Cerebellar nuclear complex (tissue), 1 donor: ENCODE data around the gene NPFF.

Source experiments
- DNase-seq, 2 experiments: peaks; one replicate each; lab custom pipeline; 2025; lab: John Stamatoyannopoulos, UW

Gene NPFF

DNA sequence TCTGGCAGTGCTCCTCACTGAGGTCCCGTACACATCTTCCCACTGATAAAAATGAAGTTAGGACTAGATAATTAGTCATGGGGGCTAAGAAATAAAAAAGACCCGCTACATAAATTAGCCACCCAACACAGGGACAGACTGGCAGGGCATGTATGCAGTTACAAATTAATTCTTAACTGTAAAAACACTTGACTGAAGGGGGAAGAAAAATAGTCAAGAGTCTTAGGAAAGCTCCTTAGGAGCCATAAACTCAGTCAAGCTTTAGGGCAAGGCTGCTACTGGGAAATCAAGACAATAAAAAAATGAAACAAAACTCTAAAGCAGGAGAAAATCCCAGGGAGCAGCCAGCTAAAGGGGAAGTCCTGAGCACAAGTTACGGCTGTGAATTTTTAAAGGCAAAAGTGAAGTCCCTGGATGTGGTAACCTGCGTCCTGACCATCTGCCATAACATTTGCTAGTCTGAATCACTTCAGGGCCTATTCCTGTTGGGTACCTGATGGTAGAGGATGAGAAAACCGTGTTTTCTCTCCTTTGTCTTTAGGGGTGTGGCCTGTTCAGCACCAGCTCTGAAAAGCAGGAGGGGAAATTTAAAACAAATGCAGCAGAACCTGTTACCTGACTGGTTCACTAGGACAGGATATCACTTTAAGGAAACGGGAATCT, 7.5 kb upstream of the NPFF start:
- DNase-seq = peak; percentile 41 to 85

DNA sequence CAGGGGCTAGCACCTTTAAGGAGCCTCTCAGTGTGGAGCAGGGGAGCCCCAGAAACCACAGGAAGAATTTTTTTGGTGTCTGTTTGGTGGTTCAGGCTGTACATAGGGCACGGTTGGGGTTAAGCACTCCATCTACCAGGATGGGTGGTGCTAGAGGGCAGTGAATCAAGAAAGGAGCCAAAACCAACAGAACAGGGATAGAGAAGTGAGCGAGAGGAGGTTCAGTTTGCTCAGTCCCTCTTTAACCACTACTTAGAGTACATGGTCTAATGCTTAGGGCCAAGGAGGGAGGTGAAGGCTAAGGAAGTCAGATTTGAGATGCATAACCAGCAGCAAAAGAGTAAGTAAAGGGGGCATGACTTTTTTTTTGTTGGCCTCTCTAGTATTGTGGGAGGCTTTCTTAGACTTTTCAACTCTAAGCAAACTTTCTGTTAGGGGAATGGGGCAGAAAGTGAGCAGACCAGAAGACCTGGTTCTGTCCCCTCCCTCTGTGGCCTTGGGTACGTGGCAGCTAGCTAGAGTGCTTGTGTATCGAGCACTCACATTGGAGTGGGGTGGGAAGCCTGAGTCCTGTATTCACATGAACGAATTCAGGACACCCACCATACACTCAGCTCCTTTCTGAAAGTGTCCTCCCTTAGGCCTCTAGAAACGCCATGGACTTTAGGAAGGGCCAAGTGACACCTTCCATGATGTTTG, 6.6 kb upstream of the NPFF start:
- DNase-seq = no peak

DNA sequence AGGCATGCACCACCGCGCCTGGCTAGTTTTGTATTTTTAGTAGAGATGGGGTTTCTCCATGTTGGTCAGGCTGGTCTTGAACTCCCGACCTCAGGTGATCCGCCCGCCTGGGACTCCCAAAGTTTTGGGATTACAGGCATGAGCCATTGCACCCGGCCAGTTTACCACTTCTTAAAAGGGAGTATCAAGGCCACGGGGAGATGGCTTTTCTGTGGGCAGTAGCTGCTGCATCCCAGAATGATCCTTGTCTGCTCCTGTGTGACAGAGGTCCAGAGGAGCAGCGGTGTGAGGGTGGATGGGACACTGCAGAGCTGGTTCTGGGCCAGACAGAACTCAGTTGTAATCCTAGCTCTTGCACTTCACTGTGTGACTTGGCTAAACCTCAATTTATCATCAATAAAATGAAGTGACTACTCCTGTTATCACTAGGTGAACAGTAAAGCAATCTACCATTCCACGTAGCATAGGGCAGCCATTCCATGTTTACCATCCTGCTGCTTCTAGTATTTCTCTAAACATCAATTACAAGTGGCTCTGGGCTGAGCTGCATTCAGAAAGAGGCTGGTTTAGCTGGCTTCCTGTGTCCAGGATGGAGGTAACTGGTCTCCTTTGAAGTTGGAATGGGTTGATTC, 3.0 kb upstream of the NPFF start:
- no peak for DNase-seq

DNA sequence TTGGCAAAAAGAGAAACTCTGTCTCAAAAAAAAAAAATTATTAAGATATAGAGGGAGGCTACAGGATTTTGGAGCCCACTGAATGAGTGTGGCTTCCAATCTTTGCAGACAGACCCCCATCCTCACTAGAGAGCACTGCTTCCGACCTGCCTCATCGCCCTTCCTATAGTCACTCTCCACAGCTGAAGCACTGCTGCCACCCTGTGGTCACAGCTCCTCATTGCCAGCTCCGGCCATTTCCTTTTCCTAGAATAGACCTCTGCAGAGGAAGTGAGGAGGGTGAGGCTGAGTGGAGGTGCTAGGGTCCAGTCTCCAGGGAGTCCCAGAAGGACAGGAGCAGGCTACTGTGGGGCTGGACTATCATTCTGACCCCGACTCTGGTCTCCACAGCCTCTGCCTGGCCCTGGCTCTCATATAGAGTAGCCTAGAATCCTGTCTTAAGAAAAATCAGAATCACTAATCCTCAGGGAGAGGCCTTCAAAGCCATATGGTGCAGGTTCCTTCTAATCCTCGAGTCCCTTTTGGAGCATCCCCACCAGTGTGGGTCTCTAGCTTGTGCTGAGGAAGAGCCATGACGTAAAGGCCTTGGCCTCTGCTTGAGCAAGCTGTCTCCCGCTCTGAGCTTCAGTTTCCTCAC, 1.4 kb upstream of the NPFF start:
- peak; percentile 17 to 79 for DNase-seq

DNA sequence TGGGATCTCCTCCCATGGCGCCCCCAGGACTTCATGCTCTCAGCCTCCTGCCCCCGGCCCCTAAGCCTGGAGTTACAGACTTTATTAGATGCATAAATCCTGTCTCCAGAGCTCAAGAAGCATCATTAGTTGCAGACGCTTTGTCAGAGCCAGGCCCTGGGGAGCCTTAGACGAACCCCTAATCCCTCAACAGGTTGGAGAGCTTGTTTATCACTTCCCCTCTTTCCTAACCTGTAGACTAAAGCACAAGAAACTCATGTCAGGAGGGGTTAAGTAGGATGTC, 260 bp upstream of the NPFF start:
- no peak for DNase-seq

DNA sequence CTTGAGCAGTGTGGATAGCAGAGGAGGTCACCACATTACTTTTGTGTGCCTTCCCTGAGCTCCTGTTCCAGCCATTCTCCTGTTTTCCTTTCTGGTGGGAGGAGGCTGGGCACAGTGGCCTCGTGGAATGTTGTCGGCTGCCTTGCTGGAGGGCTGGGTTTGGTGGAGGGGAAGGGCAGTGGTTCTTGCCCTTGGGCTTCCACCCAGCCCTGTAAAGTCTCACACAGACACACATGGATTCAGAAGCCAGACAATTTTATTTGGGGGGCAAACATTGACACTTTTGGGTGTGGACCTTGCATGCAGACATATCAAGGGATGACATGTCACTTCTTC, 866 bp downstream of the NPFF start:
- no peak for DNase-seq

DNA sequence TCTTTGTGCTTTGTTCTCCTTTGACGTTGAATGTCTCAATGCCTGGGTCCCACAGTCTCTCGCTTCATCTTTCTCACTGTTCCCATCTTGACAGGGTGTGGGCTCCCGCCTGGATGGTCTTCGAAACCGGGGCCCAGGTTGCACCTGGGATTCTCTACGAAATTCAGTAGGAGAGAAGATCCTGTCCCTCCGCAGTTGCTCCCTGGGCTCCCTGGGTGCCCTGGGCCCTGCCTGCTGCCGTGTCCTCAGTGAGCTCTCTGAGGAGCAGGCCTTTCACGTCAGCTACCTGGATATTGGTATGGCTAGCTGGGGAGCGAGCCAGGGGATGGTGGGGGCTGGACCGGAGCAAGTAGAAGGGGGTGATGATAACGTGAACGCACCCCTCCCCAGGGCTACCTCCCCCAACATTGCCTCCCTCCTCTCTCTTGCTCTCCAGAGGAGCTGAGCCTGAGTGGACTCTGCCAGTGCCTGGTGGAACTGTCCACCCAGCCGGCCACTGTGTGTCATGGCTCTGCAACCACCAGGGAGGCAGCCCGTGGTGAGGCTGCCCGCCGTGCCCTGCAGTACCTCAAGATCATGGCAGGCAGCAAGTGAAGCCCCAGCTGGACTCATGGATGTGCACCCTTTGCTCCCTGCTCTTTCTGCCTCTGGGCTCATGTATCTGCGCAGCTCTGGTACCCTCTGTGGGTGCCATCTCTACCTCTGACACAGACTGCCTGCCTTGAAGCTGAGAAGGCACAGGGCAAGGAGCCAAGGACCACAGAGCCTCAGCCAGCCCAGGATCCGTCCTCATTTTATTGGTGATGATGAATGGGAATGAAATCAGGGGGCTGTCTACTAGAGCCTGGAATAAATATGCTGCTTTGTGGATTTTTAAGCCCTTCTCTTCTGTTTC, 1.5 kb downstream of the NPFF start:
- no peak for DNase-seq

DNA sequence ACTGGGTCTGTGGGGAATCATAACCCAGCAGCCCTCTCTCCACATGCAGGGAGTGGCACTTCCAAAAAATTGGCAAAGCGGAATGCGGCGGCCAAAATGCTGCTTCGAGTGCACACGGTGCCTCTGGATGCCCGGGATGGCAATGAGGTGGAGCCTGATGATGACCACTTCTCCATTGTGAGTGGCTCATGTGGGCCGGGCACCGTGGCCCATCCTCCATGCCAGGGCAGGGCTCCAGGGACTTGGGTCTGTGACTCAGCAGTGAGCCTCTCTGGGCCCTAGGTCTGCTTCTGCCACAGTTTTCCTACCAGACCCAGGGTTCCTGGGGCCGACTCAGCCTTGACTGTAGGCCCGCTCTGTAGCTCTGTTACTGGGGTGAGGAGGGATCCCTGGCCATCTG, 2.2 kb downstream of the NPFF start:
- no peak for DNase-seq

DNA sequence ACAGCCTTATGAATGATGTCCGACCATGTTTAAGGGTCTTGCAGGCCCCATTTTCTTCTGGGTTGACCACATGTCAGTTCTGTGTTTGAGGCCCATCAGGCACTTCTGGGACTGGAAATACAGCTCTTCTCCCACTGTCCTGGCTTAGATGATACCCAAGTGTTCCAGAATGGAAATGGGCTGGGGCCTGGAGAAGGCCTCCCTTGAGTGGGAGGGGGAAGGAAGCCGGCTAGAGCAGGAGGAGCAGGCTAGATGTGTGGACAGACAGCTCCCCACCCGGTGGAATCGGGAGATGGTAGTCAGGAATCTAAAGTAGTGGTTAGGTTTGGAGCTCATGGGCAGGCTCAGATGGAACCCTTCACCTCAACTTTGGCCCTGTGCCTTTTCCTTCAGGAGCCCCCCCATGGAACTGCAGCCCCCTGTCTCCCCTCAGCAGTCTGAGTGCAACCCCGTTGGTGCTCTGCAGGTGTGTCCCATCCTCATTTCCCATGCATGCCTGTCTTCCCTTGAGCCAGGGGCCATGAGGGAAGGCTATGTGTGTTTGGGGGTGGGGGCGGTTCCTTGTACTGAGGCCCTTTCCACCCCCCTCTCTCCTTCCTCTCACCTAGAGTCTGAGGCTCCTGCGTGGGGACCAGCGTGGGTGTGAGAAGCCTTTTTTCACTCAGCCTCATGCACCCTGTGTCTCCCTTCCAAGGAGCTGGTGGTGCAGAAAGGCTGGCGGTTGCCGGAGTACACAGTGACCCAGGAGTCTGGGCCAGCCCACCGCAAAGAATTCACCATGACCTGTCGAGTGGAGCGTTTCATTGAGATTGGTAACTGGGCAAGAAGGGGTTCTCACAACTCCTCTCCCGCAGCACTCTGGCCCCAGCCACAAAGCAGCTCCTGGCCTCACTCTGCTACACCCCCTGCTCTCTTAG, 3.0 kb downstream of the NPFF start:
- DNase-seq = no peak

DNA sequence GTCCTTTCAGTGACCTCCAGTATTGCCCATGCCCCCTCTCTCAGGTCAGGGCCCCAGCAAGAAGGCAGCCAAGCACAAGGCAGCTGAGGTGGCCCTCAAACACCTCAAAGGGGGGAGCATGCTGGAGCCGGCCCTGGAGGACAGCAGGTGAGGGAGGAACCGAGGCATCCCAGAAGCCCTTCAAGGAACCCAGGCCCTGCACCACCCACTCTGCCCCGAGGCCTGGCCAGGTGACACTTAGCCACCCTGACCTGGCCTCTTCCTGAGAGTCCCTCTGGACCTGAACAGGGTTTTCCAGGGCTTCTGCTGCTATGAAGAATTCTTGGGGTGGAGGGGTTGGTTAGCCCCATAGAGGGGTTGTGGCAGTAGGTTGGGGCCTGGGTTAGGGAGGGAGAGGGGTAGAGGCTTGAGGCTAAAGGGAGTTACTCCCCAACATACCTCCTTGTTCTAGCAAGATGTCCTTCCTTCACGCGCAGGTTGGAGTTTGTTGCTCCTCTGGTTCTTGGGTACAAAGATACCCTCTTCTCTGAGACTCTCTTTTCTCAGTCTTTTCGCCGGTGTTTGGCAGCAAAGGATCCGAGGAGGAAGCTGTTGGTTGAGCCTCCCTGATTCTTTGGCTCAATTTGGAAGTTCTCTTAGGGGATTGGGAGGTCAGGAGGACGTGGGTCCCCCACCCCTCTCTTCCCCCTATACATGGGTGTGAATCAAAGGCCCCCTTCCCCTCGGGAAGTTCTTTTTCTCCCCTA, 4.1 kb downstream of the NPFF start:
- no peak for DNase-seq

DNA sequence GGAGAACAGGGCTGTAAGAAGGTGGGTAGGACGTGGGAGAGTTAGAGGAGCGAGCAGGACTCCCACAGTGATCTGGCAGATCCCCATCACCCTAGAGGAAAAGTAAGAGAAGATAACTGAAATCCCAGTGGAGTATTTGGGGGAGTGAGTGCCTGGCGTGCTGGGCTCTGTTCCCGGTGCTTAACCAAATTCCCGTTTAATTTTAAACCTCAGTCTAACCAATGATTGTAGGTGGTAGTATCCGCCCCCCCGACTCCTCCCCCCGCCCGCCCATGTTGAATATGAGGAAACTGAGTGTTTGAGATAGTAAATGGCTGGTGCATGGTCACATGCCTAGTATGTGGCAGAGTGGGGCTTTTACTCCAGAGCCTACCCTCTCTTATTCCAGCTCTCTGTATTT, 5.0 kb downstream of the NPFF start:
- no peak for DNase-seq

DNA sequence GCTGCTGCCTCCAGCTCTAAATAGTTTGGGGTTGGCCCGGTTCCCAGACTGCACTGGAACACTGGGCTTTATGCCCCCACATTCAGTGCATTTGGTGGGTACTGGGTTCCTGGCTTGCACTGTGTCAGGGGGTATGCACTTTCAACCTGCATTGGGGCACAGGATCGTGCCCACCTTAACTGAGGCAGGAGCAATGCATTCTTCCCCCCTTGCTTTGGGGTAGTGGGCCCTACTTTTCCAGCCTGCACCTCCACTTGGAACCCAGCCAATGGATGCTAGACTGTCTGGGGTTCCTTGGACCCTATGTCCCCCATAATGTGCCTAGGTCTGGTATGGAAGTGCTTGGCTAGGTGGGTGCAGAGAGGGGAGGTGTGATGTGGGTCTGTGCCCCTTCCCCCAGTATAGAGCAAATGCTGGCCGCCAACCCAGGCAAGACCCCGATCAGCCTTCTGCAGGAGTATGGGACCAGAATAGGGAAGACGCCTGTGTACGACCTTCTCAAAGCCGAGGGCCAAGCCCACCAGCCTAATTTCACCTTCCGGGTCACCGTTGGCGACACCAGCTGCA, 5.6 kb downstream of the NPFF start:
- DNase-seq = no peak

DNA sequence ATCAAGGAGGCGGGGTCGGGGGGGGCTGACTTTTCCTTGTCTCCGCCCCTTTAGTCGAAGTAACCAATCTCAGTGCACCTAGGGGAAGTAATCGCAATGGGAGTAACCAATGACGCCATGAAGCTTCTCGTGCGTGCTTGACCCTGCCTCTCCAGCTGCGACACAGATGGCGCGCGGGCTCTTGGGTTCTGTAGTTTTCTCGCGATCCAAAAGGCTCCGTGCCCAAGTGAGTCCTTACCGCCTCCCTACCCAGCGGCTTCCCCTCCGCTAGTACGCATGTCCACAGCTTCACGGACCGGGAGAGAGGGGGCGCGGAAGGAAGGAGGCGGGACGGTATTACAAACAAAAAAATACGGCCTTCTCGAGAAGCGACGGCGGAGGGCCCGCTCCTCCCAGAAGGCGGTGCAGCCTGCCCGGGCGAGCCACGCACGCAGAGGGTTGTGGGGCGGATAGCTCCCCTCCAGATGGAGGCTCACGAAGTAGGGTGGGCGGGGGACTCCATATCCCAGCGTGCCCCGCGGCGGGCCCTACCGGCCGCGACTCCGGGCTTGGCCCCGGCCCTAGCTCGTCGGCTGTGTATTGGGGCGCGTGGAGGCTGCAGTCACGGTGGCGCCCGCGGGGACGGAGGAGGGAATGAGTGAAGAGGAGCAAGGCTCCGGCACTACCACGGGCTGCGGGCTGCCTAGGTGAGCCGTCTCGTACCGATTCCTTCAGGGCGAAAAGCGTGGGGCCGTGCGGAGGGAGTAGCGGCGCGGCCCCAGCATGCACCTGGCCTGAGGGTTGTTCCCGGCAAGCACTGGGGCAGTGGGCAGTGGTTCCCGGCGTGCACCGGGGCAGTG, 6.3 kb downstream of the NPFF start, which contains the start of gene TARBP2:
Gene TARBP2 (plus strand): TSS at position 508 of the 839 bp plus-strand sequence. CDS start 126 bp downstream, at position 634.
- peak; percentile 99 for DNase-seq

DNA sequence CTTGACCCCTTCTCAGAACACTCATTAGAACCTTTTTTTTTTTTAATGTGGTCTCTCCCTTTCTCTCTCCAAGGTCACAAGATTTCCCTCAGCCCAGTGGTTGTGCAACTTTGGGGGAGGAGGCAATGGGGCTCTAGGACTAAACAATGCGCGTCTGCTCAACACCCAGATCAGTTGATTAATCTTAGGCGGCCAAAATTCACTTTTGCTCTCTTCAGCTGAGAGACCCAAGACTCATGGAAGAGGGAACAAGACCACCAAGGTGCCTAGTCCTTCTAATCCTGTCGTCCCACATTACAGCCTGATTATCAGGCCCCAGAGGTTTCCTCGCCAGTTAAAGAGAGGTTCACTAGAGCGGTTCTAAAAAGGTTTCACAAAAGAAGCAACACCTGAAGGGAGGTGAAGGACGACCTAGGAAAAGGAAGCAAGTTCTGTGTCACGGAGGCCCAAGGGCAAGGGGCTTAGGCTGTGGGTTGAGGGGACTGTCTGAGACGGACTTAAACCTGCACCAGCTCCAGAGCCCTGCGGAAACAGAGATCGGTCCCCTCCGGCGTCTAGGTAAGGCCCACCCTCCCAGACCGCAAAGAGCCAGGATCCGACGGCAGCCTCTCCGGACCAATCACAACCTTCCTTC, 7.0 kb downstream of the NPFF start:
- no peak for DNase-seq

DNA sequence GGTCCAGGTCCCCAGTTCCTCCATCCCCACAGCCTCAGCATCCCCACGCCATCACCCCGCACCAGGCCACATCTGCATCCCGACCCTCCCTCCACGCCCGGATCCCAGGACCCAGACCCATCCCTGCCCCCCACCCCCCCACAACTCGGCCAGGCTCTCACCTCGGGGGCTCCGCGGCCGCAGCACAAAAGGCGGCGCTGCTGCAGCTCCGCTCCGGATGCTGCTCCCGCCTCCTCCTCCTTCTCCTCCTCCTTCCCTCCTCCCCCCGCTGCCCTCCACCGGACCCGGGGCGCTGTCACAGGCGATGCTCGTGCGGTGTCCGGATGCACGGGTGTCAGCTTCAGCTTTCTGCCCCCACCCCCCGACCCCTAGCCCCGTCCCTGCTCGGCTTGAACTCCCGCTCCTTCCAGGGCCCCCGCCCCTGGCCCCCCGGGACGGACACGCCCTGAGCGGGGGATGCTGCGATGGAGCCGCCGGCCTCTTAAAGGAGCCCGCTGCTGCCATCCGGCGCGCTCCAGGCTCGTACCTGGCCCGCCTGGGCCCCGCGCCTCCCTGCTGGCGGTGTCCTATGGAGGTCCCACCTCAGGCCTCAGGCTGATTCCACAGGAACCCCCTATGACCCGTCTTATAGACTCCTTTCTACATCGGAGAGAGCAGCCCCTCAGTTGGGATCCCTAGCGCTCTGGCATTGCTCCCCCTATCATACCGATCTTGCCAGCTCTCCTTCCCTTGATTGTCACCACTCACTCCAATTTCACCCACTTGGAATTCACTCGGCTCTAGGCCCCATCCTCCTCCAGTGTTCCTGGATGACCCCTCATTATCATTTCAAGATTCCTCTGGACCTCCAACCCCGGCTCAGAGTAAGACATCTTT, 7.8 kb downstream of the NPFF start, which contains the start of gene MAP3K12:
Gene MAP3K12 (minus strand): TSS at position 193 of the 876 bp plus-strand sequence. CDS start 12,067 bp downstream, outside the sequence.
- peak; percentile 18 to 51 for DNase-seq

DNA sequence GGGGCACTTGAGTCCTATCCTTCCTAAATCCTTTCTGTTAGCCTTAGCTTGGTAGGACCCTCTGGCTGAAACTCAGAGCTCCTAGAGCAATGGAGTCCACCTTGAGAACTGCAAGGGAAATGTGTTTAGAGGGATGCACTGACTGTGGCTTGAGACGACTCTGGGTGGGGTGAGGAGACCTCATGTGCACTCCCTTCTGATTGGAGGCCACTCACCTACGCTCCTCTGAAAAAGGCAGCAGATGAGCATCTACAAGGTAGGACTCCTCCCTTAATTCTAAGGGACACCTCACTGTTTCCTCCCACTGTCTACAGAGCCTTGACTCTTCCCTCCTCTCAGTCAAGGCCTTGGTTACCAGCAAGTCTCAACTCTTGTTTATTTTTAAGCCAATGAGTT, 9.1 kb downstream of the NPFF start:
- DNase-seq = no peak

DNA sequence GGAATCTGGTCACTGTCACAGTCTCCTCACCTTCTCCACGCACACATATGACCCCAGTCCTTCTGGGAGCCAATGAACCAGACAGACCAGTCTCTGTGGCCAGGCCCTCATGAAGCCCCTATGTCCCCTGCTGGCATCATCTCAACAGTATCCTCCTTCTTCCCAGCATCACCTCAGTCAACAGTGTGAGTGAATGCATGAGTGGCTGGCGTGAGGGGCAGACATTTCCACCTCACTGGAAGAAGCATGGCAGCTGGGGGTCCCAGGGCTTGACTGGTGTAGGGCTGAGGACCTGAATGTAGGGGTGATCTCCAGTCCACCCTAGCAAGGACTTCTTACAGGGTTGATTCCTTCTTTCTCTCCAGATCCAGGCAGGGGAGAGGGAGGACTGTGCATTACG, 9.8 kb downstream of the NPFF start:
- no peak for DNase-seq

DNA sequence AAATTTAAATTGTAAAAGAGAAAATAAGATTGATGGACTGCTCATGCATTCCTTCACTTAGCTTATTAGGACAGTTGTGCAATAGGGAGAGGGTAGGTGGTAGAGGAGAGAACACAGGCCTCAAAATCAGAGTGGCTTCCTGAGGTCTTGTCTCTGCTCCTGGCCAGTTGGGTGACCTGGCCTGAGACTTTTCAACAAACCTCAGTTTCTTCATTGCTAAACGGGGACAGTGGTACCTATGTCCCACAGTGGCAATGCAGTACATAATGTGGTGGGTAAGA, 10.6 kb downstream of the NPFF start:
- no peak for DNase-seq
